Nephron progenitor cell (in vitro differentiated cells): ENCODE measurements around the gene FARP2.

ENCODE experiments used
- DNase-seq: peaks from one replicate; pipeline ENCODE4 v3.0.0; 2021
- H3K27ac Mint-ChIP-seq: 2 replicates; pipeline ENCODE4 v1.8.0; 2021; ENCODE audit warnings: mild to moderate bottlenecking, moderate library complexity, mixed read lengths
- H3K27me3 Mint-ChIP-seq: 2 replicates; pipeline ENCODE4 v1.8.0; 2021; ENCODE audit warnings: mild to moderate bottlenecking, low read depth, mixed read lengths; ENCODE audit not compliant: poor library complexity
- H3K36me3 Mint-ChIP-seq: 2 replicates; pipeline ENCODE4 v1.8.0; 2021; ENCODE audit warnings: low read depth, mixed read lengths
- H3K4me1 Mint-ChIP-seq: 2 replicates; pipeline ENCODE4 v1.8.0; 2021; ENCODE audit warnings: mixed read lengths
- H3K4me3 Mint-ChIP-seq: 2 replicates; pipeline ENCODE4 v1.8.0; 2021; ENCODE audit warnings: mild to moderate bottlenecking, moderate library complexity, mixed read lengths
- H3K9me3 Mint-ChIP-seq: 2 replicates; pipeline ENCODE4 v1.8.0; 2021; ENCODE audit warnings: mild to moderate bottlenecking, moderate library complexity, mixed read lengths
- CTCF ChIP-seq: fragments of 200-600 bp; sonication (generic); IDR thresholded peaks from 2 replicates; pipeline ENCODE4 v1.5.0; 2021; ENCODE audit warnings: antibody characterized with exemption

Gene FARP2

GRCh38 chr2:241321886-241322285 is 34.2 kb upstream of the FARP2 start:
- Mint-ChIP-seq H3K4me1 (peaks cover 66% of the 10 kb centered on the region), H3K27ac (peak overlapping the region; percentile 83), H3K27me3 (no peaks in the 10 kb centered on the region), H3K4me3 (no peak overlapping the region), H3K36me3 (peaks cover 74% of the 10 kb centered on the region), H3K9me3 (peaks cover 1% of the 10 kb centered on the region)
- no peak for DNase-seq
- no peak for TF ChIP-seq CTCF

GRCh38 chr2:241323778-241324177 is 32.3 kb upstream of the FARP2 start:
- Mint-ChIP-seq H3K27ac (peak overlapping the region; percentile 65), H3K4me1 (peaks cover 47% of the 10 kb centered on the region), H3K36me3 (peaks cover 78% of the 10 kb centered on the region), H3K9me3 (peaks cover 9% of the 10 kb centered on the region), H3K27me3 (no peaks in the 10 kb centered on the region), H3K4me3 (no peak overlapping the region)
- no peak for TF ChIP-seq CTCF
- DNase-seq = no peak

GRCh38 chr2:241324775-241325174 is 31.3 kb upstream of the FARP2 start:
- Mint-ChIP-seq H3K9me3 (peaks cover 9% of the 10 kb centered on the region), H3K4me3 (no peak overlapping the region), H3K36me3 (peaks cover 81% of the 10 kb centered on the region), H3K27ac (peak overlapping the region; percentile 14), H3K4me1 (peaks cover 40% of the 10 kb centered on the region), H3K27me3 (no peaks in the 10 kb centered on the region)
- DNase-seq = no peak
- TF ChIP-seq CTCF = no peak

- no peak for DNase-seq
- H3K4me3 Mint-ChIP-seq = no peak overlapping the region
- H3K36me3 Mint-ChIP-seq = peaks cover 81% of the 10 kb centered on the region
- peaks cover 35% of the 10 kb centered on the region for H3K4me1 Mint-ChIP-seq
- H3K27ac Mint-ChIP-seq = no peak overlapping the region
- no peaks in the 10 kb centered on the region for H3K27me3 Mint-ChIP-seq
- no peak for TF ChIP-seq CTCF
- H3K9me3 Mint-ChIP-seq = peaks cover 9% of the 10 kb centered on the region
Observed at GRCh38 chr2:241325257-241325656, 30.8 kb upstream of the FARP2 start.

- Mint-ChIP-seq H3K4me1 (peaks cover 5% of the 10 kb centered on the region), H3K9me3 (peaks cover 9% of the 10 kb centered on the region), H3K27me3 (no peaks in the 10 kb centered on the region), H3K4me3 (no peak overlapping the region), H3K27ac (peak overlapping the region; percentile 23), H3K36me3 (peaks cover 89% of the 10 kb centered on the region)
- no peak for DNase-seq
- no peak for TF ChIP-seq CTCF
Observed at GRCh38 chr2:241329669-241330615, 26.1 kb upstream of the FARP2 start.

GRCh38 chr2:241330616-241330981 is 25.5 kb upstream of the FARP2 start:
- H3K4me1 Mint-ChIP-seq = no peaks in the 10 kb centered on the region
- TF ChIP-seq CTCF = no peak
- H3K9me3 Mint-ChIP-seq = peaks cover 9% of the 10 kb centered on the region
- no peak for DNase-seq
- no peaks in the 10 kb centered on the region for H3K27me3 Mint-ChIP-seq
- peaks cover 90% of the 10 kb centered on the region for H3K36me3 Mint-ChIP-seq
- no peak overlapping the region for H3K4me3 Mint-ChIP-seq
- no peak overlapping the region for H3K27ac Mint-ChIP-seq
